Hematopoietic multipotent progenitor cell treated with erythropoietin and hydrocortisone succinate and interleukin-3 and kit ligand, for 15 days (in vitro differentiated cells): ENCODE data around the gene ZFAND3.

ENCODE experiments used
- DNase-seq: peaks from one replicate; pipeline ENCODE4 v3.0.0-alpha.2; 2015; ENCODE audit warnings: low spot score

The ZFAND3 gene

DNA sequence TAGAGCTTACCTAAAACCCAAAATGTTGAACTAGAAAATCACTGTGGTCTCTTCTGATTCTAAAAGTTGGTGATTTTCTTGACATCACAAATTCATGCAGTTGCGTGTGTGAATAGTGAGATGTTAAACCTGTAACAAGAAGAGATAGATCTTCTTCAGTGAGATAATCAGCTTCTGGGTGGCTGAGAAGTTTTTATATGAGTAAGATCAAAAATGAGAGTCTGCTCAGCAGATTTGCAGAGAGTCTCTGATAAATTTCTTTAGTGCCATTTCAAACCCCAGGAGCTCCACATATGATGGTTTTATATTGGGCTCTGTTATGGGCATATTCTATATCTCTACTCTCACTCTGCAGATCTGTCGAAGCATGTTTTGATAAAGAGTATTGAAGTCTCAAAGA lies 185.4 kb downstream of the ZFAND3 start:
- no peak for DNase-seq

DNA sequence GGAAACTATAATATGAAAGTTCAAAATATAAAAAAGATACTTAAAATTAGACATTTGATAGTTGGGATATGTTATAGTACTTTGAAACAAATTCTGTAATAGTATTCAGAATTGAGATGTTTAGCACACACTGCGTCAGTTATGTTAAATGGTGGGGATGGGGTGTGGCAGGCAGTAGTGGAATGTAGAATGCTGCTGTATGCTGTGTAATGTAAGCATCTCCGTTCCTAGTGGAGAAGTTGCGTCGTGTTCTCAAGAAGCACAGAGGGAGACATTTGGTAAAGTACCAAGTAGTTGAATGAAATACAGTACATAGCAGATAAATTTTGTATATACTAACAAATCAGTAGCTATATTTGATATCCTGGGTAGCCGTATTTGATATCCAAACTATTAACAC lies 192.4 kb downstream of the ZFAND3 start:
- DNase-seq, result no peak

- DNase-seq, result peak; percentile 22
Observed at GRCh38 chr6:38012573-38012972, 193.0 kb downstream of the ZFAND3 start.

GRCh38 chr6:38015341-38015740 lies 195.8 kb downstream of the ZFAND3 start:
- no peak for DNase-seq

DNA sequence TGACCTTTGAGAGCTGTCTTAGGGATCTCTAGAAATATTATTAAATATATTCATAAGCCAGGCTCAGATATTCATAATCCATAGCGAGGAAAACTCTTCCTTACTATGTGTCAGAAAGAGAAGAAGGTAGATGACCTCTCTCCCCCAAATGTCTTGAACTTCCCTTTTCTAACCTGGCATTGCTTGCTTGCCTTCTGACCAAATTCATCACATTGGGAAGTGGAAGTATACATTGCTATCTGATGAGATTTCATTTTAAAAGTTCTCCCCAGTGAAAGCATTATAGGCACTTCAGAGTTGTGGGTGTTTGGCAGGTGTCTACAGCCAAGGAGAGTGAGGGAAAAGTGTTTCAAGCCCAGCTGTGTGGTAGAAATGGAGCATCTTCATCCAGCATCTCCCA lies 197.3 kb downstream of the ZFAND3 start:
- DNase-seq, result no peak

GRCh38 chr6:38018755-38019165 lies 199.2 kb downstream of the ZFAND3 start:
- DNase-seq, result no peak

DNA sequence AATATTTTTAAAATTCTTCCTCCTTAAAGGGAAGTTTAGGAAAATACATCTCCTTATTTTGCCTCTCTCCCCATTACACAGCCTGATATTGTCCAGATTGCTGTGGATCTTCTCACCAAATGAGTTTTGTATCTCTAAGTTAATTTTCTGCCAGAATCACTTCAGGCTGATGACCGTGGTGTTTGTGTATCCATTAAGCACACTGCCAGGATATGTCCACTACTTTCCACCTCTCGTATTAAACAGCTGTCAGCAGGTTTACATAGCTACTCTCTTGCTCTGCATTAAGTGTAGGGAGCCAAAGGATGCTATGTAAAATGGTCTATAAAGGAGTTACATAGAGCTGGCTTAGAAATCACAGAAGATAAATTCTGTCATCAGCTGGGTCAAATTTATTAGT lies 201.1 kb downstream of the ZFAND3 start:
- DNase-seq, result no peak

DNA sequence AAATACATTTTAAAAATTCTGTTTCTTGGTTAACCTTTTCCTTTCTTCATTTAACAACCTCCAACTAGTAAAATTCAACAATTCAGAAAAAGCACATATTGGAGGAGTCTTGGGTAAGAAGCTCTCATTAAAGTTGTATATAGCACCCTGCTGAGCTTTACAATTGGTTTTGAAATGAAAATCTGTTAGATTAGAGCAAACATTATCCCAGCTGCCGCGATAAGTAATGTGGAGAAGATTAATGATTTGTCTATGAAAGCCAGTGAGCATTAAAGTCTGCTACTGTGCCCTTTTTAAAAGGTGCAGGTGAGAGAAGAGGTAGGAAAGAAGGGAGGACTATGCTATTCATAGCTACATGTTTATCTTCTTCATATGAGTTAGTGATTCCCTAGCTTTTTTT lies 201.5 kb downstream of the ZFAND3 start:
- no peak for DNase-seq

- no peak for DNase-seq
Observed at GRCh38 chr6:38021571-38021970, 202.0 kb downstream of the ZFAND3 start.

- DNase-seq, result no peak
Observed at GRCh38 chr6:38022688-38023087, 203.2 kb downstream of the ZFAND3 start.

DNA sequence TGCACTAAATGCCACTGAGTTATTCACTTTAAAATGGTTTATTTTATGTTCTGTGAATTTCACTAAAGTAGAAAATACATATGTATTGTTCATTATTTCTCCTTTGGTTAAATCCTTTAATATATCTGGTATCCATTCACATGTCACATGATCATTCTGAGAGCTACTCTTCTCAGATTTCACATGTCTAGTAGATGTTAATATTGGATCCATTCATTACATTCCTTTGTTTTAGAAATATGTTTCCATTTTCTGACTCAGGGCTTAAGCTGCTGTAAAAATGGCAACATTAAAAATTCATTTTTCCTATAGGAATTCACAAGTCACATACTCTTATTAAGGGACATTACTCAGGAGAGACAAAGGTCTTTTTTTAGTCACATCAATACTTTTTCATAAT lies 205.4 kb downstream of the ZFAND3 start:
- DNase-seq, result no peak

- DNase-seq, result no peak
Observed at GRCh38 chr6:38025451-38025850, 205.9 kb downstream of the ZFAND3 start.

- DNase-seq, result no peak
Observed at GRCh38 chr6:38027685-38028373, 208.3 kb downstream of the ZFAND3 start.

DNA sequence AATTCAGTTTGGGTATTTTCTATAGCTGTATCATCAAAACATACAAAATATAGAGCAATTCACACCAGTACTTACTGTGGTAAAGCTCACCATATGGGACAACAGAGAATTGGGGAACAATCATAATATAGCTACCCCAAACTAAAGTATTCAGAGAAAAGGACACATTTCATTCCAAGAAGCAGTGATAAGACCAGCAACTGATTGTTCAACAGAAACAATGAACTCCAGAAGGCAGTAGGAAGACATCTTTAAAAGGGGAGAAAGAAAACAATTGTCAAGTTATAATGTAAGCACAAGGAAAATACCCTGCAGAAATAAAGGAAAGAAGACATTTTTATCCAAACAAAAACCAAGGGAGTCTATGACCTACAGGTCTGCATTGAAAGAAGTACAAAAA lies 210.9 kb downstream of the ZFAND3 start:
- no peak for DNase-seq

DNA sequence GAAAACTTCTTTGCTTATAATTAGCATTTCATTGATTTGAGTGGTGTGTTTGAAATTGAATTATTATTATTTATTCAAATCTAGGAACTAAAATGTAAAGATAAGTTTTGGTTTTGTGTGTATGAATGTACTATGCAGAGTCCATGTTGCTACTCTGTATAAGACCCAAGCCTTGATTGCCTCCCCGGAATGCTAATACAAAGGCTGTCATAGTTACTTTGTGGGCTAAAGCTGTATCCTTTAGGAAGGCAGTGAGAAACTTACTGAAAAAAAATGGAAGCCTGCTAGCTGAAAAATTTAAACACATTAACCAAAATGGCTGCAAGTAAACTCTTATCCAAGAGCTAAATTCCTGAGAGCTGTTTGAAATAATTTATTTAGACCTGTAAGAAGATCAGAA lies 213.3 kb downstream of the ZFAND3 start:
- no peak for DNase-seq

GRCh38 chr6:38033442-38033982 lies 214.0 kb downstream of the ZFAND3 start:
- no peak for DNase-seq

DNA sequence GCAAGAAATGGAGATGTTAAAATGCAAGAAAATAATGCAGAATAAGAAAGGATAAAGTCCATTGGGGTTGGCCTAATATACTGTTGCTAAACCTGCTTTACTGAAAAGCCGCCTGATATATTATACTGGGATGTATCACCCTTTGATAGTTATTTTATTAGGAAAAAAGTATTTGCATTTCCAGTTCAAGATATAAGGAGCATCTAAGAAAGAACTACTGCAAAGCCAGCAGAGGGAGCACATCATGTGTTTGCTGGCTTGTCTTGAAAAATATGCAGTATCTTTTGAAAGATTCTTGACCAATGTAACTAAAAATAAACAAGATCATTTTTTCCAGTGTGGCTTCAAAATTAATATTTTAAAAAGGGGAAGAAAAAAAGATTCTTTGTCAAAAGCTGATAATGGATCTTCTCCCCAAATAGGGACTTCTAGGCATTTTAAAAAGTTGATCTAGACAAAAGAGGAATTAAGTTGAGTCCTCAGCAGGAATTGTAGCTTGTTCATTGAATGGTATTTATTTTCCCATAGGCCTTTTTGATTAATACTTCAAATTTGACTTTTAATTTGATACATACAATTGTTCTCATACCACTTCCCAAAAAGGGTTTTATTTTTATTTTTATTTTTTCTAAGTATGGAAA lies 214.9 kb downstream of the ZFAND3 start:
- DNase-seq, result no peak

DNA sequence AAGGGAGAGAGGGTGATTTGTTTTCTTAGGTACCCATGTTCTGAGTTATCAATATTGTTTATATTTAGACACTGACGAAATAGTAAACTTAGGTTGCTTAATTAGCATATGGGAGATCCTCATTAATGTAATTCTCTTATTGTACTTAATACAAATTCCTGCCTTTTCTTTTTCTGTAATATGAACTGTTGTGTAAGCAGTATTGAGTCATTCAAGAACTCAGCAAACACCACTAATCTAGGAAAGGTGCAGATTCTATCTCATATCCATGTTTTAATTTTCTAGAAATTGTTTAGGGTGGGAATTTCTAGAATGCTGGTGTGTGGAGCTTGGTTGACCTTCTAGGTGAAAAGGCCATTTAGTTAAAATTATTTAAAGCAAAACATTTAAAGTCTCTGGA lies 216.0 kb downstream of the ZFAND3 start:
- DNase-seq, result no peak

DNA sequence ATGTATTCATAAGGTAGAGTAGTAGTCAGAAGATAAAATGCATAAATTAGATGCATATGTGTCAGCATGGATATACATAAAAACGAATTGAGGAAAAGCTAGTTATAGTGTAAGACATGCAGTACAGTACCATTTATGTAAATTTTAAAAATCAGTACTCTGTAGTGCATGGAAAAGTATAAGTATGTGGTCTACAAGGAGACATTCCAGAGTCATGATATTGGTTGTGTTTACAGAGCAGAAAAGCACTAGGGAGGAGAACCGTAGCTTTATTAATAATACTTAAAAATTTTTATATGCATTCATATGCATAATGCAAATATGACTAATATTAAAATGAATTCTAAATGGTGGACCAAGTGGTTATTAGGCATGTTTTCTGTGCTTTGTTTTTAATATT lies 220.0 kb downstream of the ZFAND3 start:
- DNase-seq, result no peak

GRCh38 chr6:38040254-38040653 lies 220.7 kb downstream of the ZFAND3 start:
- DNase-seq, result no peak

GRCh38 chr6:38043259-38043753 lies 223.8 kb downstream of the ZFAND3 start:
- DNase-seq, result no peak

- DNase-seq, result no peak
Observed at GRCh38 chr6:38045701-38046305, 226.3 kb downstream of the ZFAND3 start.

- DNase-seq, result no peak
Observed at GRCh38 chr6:38047562-38047961, 228.0 kb downstream of the ZFAND3 start.
